GM18499 (cell line): ENCODE measurements around the gene SOX13.
"Not testable (repeated sequence)": the region's sequence is repeated elsewhere in the genome, so short reads cannot be mapped to it uniquely, and the experiment has no call there.

Source experiments
- ATAC-seq: cut with Tn5 transposase; IDR thresholded peaks from one replicate; pipeline ENCODE4 v1.9.1; 2021; ENCODE audit warnings: moderate number of reproducible peaks; ENCODE audit not compliant: insufficient read depth, unreplicated experiment

The SOX13 gene

DNA sequence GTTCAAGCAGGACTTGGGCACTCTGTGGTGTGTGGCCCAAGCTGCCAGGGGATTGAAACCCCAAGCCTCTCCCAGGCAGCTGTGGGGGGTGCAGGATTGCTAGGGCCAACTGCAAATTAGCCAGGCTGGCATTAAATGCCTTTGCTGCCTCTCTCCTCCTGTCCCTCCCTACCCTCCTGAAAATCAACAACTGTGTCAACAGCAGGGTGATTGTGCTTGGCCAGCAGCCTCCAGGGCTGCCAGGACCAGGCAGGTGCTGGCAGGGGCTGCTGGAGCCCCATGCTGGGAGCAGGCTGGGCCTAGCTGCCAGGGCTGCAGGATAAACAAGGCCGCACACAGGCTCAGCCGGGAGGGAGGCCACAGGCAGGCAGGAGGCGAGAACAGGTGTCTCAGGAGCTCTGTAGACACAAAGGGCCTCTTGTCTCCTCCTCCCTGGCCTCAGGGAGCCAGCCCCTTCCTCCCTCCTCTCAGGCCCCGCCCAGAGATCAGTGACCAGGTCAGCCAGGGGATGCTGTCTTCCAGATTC, 11.4 kb downstream of the SOX13 start:
- no peak for ATAC-seq

DNA sequence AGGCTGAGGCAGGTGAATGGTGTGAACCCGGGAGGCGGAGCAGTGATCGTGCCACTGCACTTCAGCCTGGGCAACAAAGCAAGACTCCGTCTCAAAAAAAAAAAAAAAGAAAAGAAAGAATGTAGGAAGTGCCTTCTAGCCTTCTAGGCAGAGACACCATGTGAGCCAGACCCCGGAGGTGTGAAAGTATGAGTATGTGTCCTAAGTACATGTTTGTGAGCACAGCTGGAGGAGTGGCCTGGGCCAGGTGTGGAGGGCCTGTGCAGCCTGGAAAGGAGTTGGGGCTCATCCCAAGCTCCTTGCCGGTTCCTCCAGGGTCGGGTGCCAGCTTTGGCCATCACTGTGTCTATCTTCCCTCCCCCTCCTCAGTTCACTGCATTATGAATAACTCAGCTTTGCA, 13.0 kb downstream of the SOX13 start:
- no peak for ATAC-seq

- no peak for ATAC-seq
These were observed 14.4 kb downstream of the SOX13 start for GRCh38 chr1:204087181-204087892.

- no peak for ATAC-seq
These were observed 15.1 kb downstream of the SOX13 start for GRCh38 chr1:204087893-204088528.

GRCh38 chr1:204088596-204088995, 15.7 kb downstream of the SOX13 start:
- ATAC-seq: no peak

DNA sequence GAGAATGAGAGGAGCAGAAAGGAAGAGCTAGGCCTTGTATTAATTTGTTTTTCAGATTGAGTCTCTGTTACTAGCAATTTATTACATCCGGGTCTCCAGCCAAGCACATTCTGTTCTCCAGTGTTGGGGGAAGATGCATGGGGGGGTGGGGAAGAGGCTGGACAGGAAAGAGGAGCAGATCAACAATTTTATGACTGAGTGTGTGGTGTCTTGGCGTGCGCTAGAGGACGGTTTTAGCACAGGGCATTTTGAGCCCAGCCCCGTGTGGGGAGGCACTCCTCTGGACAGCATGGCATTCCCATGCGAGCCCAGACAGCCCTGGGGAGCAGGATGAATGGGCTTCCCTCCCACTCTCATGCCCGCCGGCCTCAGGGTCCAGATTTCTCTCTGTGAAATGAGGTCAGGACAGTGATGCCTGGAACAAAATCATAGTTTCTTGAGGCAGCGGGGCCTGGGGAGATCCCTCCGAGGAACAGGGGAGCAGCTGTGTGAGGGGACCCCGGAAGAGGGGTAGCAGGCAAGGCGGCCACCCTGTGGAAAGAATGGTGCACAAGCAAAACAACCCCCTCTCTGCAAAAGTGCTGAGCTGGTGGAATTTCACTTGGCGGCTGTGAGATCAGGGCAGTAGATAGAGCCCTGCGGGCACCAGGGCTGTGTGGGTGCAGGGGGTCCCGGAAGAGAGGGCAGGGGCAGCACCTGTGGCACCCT, 16.3 kb downstream of the SOX13 start:
- ATAC-seq: no peak

GRCh38 chr1:204090132-204090531, 17.2 kb downstream of the SOX13 start:
- ATAC-seq: not testable (repeated sequence)

GRCh38 chr1:204091066-204091465, 18.2 kb downstream of the SOX13 start:
- no peak for ATAC-seq

DNA sequence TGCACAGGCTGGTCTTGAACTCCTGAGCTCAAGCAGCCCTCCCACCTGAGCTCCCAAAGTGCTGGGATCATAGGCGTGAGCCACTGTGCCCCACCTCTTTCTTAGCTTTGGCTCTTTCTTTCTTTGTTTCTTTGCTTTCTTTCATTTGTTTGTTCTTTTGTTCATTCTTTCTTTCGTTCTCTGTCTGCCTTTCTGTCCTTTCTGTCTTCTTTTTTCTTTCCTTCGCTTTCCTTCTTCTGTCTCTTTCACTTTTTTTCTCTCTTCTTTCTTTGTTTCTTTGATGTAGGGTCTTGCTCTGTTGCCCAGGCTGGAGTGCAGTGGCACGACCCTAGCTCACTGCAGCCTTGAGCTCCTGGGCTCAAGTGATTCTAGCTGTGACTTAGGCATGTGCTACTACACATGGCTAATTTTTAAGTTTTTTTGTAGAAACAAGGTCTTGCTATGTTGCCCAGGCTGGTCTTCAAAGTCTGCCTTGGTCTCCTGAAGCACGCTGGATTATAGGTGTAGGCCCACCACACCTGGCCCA, 18.9 kb downstream of the SOX13 start:
- no peak for ATAC-seq

- ATAC-seq: no peak
These were observed 19.9 kb downstream of the SOX13 start for GRCh38 chr1:204092632-204093420.

GRCh38 chr1:204093421-204093717, 20.5 kb downstream of the SOX13 start:
- ATAC-seq: no peak

GRCh38 chr1:204093781-204094180, 20.9 kb downstream of the SOX13 start:
- ATAC-seq: no peak

GRCh38 chr1:204094313-204094729, 21.4 kb downstream of the SOX13 start:
- ATAC-seq: no peak

- ATAC-seq: no peak
These were observed 22.1 kb downstream of the SOX13 start for GRCh38 chr1:204094856-204095634.

GRCh38 chr1:204096931-204097330, 24.0 kb downstream of the SOX13 start:
- no peak for ATAC-seq

DNA sequence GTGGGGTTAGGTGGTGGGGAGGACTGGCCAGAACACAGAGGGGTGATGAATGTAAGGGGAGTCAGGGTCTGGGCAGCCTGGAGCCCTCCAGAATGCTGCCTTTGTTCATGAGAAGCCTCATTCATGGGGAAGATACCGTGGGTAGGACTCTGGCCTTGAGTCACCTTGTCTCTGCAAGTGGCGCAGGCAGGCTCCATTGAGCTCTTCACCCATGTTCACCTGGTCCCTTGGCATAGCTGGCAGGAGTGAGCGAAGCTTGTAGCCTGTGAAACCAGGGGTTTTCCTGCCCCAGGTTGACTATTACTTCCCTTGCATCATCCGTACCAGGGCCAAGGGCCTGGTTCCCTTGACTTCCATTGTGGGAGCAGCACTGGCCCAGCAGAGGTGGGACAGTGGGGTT, 25.8 kb downstream of the SOX13 start:
- no peak for ATAC-seq

DNA sequence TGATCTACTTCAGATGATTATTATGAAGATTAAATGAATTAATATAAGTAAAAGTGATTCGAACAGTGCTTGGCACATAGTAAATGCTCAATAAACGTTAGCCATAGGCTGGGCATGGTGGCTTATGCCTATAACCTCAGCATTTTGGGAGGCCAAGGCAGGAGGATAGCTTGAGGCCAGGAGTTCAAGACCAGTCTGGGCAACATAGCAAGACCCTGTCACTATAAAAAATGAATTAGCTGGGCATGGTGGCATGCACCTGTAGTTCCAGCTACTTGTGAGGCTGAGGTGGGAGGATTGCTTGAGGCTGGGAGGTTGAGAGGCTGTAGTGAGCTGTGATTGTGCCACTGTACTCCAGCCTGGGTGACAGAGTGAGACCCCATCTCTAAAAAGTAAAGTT, 26.8 kb downstream of the SOX13 start:
- ATAC-seq: not testable (repeated sequence)

DNA sequence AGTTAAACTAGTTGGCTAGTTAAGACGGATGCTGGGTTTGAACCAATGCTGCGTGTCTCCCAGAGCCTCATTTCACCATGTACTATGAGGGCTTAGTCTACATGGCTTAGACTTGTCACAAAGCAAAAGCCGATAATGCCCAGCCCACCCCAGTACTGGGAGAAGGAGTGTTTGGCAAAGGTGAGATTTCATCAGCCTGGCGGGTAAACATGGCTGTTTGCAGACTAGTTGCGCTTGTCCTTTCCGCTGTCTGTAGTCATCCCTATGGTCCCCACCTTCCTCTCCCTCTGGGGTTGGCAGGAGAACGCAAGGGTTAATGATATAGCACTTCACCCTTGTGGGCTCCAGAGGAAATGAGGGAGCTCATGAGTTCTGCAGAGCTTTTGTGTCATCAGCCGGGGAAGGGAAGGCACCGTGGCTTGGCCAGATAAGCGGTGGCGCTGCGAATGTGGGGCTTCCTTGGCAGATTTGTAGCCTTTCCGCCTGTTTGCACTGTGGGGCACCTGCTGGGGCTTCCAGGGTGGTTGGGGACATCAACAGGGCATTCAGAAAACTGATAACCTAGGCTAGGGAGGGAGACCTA, 29.2 kb downstream of the SOX13 start:
- ATAC-seq: no peak

GRCh38 chr1:204102739-204103430, 30.0 kb downstream of the SOX13 start:
- ATAC-seq: no peak
